ENCODE data around the gene CAPG. TPM values are rescaled to one million over a fixed set of nuclear protein-coding genes. Genes with fewer than 3 reads are reported as not detected.

CAPG gene
- total and polyA plus RNA-seq, 9 of the 15 experiments (the other 6 are each of a cell fraction or from before 2014, with no cell fraction given): 10.6 to 90.4 (median 56.0) TPM

DNA sequence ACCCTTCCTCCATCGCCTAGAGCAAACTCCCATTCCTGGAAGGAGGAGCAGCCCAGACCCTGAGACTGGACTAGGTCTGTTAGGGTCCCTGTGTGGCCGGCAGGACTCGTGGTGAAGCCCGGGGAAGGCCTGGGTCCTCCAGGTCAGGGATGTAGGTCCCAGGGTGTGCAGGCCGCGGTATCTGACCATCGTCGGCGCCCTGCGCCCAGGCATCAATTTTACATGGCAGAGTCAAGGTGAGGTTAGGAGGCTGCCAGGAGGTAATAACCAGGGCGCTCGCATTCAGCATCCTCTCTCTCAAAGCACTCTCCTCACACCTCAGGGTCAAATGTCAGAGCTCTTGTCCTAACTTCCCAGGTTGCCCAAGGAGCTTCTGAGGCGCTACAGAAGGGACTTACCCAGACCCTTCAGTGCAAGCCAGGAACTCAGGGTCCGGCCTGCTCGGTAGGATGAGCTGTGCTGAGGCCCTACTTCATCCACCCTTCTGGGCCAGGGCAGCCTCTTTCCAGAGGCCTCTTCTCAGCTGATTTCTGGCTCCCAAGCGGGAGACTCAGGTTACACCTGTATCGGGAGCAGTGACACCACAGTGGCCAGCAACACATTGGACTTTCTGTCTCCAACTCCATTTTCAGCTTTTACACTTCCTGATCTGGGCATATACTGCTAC is 9.0 kb upstream of the CAPG start (continued):
- no peak for TF ChIP-seq MYC (IDR thresholded peaks at IDR 0.05; ENCODE audit: low read depth, low read length)
- 0 out of 2 replicates have a peak, but pooled peaks have one; percentile 20 for TF ChIP-seq MYC (CRISPR knock-in tag; IDR thresholded peaks at IDR 0.05; ENCODE audit: borderline replicate concordance, low read depth)
- no peak for TF ChIP-seq SRSF1 (IDR thresholded peaks at IDR 0.05; ENCODE audit: low read depth, low read length)
- no peak for TF ChIP-seq YY1 (IDR thresholded peaks at IDR 0.05; ENCODE audit: borderline replicate concordance in 1 of 3, control insufficient read depth in 1 of 3, extremely low read depth in 1 of 3, insufficient read depth in 3 of 3, insufficient read length in 1 of 3, insufficient replicate concordance in 2 of 3, low read depth in 1 of 3, low read length in 2 of 3)
- no peak for TF ChIP-seq ZBTB8A (IDR thresholded peaks at IDR 0.05; ENCODE audit: partially characterized antibody)
- no peak for TF ChIP-seq JUND (IDR thresholded peaks at IDR 0.05; ENCODE audit: borderline replicate concordance, low read depth, low read length)
- no peak for TF ChIP-seq JUND (tag; IDR thresholded peaks at IDR 0.05; ENCODE audit: borderline replicate concordance, low read depth, low read length)
- TF ChIP-seq RB1 (IDR thresholded peaks at IDR 0.05; ENCODE audit: low read depth): no peak
- no peak for TF ChIP-seq ZNF224 (CRISPR knock-in tag; IDR thresholded peaks at IDR 0.05)
- TF ChIP-seq BACH1 (tag; IDR thresholded peaks at IDR 0.05): 0 out of 2 replicates have a peak, but pooled peaks have one; percentile 13
- TF ChIP-seq CUX1 (CRISPR knock-in tag; IDR thresholded peaks at IDR 0.05): no peak
- no peak for TF ChIP-seq RBM15 (IDR thresholded peaks at IDR 0.05; ENCODE audit: insufficient read depth, low read length)
- TF ChIP-seq, protein P1, sequence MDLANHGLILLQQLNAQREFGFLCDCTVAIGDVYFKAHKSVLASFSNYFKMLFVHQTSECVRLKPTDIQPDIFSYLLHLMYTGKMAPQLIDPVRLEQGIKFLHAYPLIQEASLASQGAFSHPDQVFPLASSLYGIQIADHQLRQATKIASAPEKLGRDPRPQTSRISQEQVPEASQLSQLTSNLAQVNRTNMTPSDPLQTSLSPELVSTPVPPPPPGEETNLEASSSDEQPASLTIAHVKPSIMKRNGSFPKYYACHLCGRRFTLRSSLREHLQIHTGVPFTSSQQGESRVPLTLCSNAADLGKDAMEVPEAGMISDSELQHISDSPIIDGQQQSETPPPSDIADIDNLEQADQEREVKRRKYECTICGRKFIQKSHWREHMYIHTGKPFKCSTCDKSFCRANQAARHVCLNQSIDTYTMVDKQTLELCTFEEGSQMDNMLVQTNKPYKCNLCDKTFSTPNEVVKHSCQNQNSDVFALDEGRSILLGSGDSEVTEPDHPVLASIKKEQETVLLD (IDR thresholded peaks at IDR 0.05): no peak
- no peak for TF ChIP-seq ZNF121 (CRISPR knock-in tag; conservative IDR thresholded peaks at IDR 0.05)
- TF ChIP-seq NR2C1 (IDR thresholded peaks at IDR 0.05): peak; percentile 82
- TF ChIP-seq NR2C1 (tag; IDR thresholded peaks at IDR 0.05): peak; percentile 75; the same call in 1 of the 2 replicates
- no peak for TF ChIP-seq CBX1 (IDR thresholded peaks at IDR 0.05; ENCODE audit: low read depth)
- TF ChIP-seq ETS2 (tag; IDR thresholded peaks at IDR 0.05; ENCODE audit: borderline replicate concordance, poor library complexity, severe bottlenecking): no peak
- no peak for TF ChIP-seq ZNF282 (CRISPR knock-in tag; IDR thresholded peaks at IDR 0.05)
- TF ChIP-seq ZNF584 (CRISPR knock-in tag; IDR thresholded peaks at IDR 0.05; ENCODE audit: low read depth): no peak
- TF ChIP-seq ELF2 (CRISPR knock-in tag; IDR thresholded peaks at IDR 0.05): no peak
